Activated CD4-positive, alpha-beta memory T cell treated with anti-CD3 and anti-CD28 coated beads for 36 hours (primary cell): ENCODE measurements around the gene ZNF282. TPM values are rescaled to one million over a fixed set of nuclear protein-coding genes. Genes with fewer than 3 reads are reported as not detected.

Experiments used
- CTCF ChIA-PET: fragments of 350-600 bp; sonication (Branson Sonifier 250); formaldehyde crosslinking; loops from one replicate; lab custom pipeline; 2021; ENCODE audit warnings: antibody characterized with exemption, inconsistent platforms; lab: Charles Lee
- POLR2A ChIA-PET: fragments of 350-600 bp; sonication (Branson Sonifier 250); formaldehyde crosslinking; loops from one replicate; lab custom pipeline; 2021; ENCODE audit warnings: antibody characterized with exemption; lab: Charles Lee
- DNase-seq: peaks from one replicate; pipeline ENCODE4 v3.0.0-alpha.2; 2020
- H3K27ac Mint-ChIP-seq: one replicate; pipeline ENCODE4 v1.8.0; 2021; ENCODE audit warnings: mixed read lengths
- H3K27me3 Mint-ChIP-seq: one replicate; pipeline ENCODE4 v1.8.0; 2021; ENCODE audit warnings: mixed read lengths
- H3K36me3 Mint-ChIP-seq: one replicate; pipeline ENCODE4 v1.8.0; 2021; ENCODE audit warnings: mixed read lengths
- H3K4me1 Mint-ChIP-seq: one replicate; pipeline ENCODE4 v1.8.0; 2021; ENCODE audit warnings: low read depth, mixed read lengths
- H3K4me3 Mint-ChIP-seq: one replicate; pipeline ENCODE4 v1.8.0; 2021; ENCODE audit warnings: mild to moderate bottlenecking, mixed read lengths
- H3K9me3 Mint-ChIP-seq: one replicate; pipeline ENCODE4 v1.8.0; 2021; ENCODE audit warnings: mixed read lengths
- intact Hi-C: fragments of 100-400 bp; cut with micrococcal nuclease; formaldehyde crosslinking; loops from one replicate; pipeline ENCODE4 v1.15.1; 2023
- total RNA-seq, 2 experiments: library from RNA; stranded (reverse); gene quantifications; one replicate each; pipeline ENCODE4 v1.2.3, GENCODE V29; 2021

The ZNF282 gene
- total RNA-seq, 2 experiments from 2014 or later: 61.7 to 61.9 TPM

DNA sequence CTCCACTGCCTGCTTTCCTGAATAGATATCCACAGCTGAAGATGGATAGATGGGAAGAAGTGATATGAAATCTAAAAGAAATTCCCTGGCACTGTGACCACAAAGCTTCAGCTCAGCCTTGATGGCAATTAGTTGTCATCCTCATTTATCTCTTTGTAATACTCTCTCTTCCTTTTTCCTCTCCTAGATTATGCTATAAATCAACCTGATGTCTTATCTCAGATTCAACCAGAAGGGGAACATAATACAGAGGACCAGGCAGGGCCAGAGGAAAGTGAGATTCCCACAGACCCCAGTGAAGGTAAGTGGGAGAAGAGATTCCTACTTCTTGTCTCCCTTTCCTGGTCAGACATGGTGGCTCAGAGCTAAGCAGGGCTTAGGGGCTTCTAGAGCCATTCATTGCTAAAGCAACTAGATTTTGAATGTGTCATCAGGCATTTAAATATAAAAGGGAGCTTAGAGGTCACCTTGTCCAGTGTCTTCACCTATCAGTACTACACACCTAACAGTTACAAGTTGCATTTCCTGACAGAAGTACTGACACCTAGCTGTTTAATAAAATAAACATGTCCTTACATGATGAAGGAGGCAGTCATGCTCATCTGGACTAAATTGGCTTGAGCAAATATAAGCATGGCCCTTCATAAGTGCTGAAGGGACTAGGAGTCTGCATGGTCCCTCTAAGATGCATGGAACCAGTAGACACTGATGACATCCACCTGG lies 28.6 kb upstream of the ZNF282 start:
- peak overlapping the region; percentile 14 for H3K27ac Mint-ChIP-seq
- no peak overlapping the region for H3K4me3 Mint-ChIP-seq

DNA sequence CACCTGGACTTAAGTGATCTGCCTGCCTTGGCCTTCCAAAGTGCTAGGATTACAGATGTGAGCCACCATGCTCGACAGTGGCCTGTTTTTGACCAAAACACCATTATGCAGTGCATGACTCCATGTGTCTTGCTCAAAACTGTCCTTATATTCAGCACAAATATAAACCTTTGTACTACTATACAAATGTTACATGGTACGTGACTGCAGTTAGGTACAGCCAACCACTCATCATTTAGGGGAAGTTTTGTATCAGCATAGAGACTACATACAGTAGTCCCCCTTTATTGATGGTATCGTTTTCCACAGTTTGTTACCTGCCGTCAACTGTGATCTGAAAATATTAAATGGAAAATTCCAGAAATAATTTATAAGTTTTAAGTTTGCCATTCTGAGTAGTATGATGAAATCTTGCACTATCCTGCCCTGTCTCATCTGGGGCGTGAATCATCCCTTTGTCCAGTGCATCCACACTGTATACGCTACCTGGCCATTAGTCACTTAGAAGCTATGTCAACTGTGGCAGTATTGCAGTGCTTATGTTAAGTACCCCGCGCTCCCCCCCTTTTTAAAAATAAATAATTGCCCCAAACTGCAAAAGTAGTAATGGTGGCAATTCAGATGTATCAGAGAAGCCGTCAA lies 23.3 kb upstream of the ZNF282 start:
- DNase-seq: no peak
- intact Hi-C loops: no loop called here
- H3K36me3 Mint-ChIP-seq: peaks cover 24% of the 10 kb centered on the region
- H3K27me3 Mint-ChIP-seq: no peaks in the 10 kb centered on the region
- CTCF ChIA-PET: no interaction called here
- H3K27ac Mint-ChIP-seq: no peak overlapping the region
- POLR2A ChIA-PET: no interaction called here
- no peaks in the 10 kb centered on the region for H3K4me1 Mint-ChIP-seq
- H3K9me3 Mint-ChIP-seq: no peaks in the 10 kb centered on the region
- H3K4me3 Mint-ChIP-seq: no peak overlapping the region

More for the DNA sequence above, 28.6 kb upstream of the ZNF282 start:
- peaks cover 14% of the 10 kb centered on the region for H3K36me3 Mint-ChIP-seq
- H3K9me3 Mint-ChIP-seq: no peaks in the 10 kb centered on the region
- H3K4me1 Mint-ChIP-seq: peaks cover 2% of the 10 kb centered on the region
- DNase-seq: no peak
- ChIA-PET POLR2A (interaction anchor here (0.5 kb wide), 1 partner anchor 78 kb away, joined by 3 read pairs; no protein-coding TSS in a partner anchor), CTCF (no interaction called here)
- intact Hi-C loops: no loop called here
- H3K27me3 Mint-ChIP-seq: no peaks in the 10 kb centered on the region

DNA sequence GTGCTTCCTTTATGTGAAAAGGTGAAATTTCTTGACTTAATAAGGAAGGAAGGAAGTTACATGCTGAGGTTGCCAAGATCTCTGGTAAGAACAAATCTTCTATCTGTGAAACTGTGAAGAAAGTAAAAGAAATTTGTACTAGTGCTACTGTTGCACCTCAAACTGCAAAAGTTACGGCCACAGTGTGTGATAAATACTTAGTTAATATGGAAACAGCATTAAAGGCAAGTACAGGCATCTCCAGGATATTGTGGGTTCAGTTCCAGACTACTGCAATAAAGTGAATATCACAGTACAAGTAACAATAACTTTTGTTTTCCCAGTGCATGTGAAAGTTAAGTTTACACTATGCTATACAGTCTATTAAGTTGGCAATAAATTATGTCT lies 22.8 kb upstream of the ZNF282 start:
- ChIA-PET CTCF (no interaction called here), POLR2A (no interaction called here)
- no peak overlapping the region for H3K4me3 Mint-ChIP-seq
- intact Hi-C loops: no loop called here
- no peaks in the 10 kb centered on the region for H3K27me3 Mint-ChIP-seq
- DNase-seq: no peak
- no peaks in the 10 kb centered on the region for H3K4me1 Mint-ChIP-seq
- H3K9me3 Mint-ChIP-seq: no peaks in the 10 kb centered on the region
- H3K27ac Mint-ChIP-seq: no peak overlapping the region
- H3K36me3 Mint-ChIP-seq: peaks cover 26% of the 10 kb centered on the region

- Mint-ChIP-seq H3K36me3 (peaks cover 37% of the 10 kb centered on the region), H3K9me3 (no peaks in the 10 kb centered on the region), H3K4me1 (no peaks in the 10 kb centered on the region), H3K4me3 (no peak overlapping the region), H3K27ac (no peak overlapping the region), H3K27me3 (no peaks in the 10 kb centered on the region)
- intact Hi-C loops: no loop called here
- CTCF ChIA-PET: no interaction called here
- DNase-seq: no peak
- POLR2A ChIA-PET: no interaction called here
Observed at GRCh38 chr7:149175150-149175549, 20.2 kb upstream of the ZNF282 start.

DNA sequence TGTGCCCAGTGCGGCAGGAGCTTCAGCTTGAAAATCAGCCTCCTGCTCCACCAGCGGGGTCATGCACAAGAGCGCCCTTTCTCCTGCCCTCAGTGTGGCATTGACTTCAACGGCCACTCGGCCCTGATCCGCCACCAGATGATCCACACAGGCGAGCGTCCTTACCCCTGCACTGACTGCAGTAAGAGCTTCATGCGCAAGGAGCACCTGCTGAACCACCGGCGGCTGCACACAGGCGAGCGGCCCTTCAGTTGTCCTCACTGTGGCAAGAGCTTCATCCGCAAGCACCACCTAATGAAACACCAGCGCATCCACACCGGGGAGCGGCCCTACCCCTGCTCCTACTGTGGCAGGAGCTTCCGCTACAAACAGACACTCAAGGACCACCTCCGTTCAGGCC lies 16.1 kb upstream of the ZNF282 start:
- CTCF ChIA-PET: no interaction called here
- H3K9me3 Mint-ChIP-seq: no peaks in the 10 kb centered on the region
- no peak overlapping the region for H3K4me3 Mint-ChIP-seq
- H3K27me3 Mint-ChIP-seq: no peaks in the 10 kb centered on the region
- H3K27ac Mint-ChIP-seq: no peak overlapping the region
- intact Hi-C loops: no loop called here
- H3K4me1 Mint-ChIP-seq: no peaks in the 10 kb centered on the region
- DNase-seq: no peak
- H3K36me3 Mint-ChIP-seq: peaks cover 30% of the 10 kb centered on the region
- POLR2A ChIA-PET: no interaction called here

DNA sequence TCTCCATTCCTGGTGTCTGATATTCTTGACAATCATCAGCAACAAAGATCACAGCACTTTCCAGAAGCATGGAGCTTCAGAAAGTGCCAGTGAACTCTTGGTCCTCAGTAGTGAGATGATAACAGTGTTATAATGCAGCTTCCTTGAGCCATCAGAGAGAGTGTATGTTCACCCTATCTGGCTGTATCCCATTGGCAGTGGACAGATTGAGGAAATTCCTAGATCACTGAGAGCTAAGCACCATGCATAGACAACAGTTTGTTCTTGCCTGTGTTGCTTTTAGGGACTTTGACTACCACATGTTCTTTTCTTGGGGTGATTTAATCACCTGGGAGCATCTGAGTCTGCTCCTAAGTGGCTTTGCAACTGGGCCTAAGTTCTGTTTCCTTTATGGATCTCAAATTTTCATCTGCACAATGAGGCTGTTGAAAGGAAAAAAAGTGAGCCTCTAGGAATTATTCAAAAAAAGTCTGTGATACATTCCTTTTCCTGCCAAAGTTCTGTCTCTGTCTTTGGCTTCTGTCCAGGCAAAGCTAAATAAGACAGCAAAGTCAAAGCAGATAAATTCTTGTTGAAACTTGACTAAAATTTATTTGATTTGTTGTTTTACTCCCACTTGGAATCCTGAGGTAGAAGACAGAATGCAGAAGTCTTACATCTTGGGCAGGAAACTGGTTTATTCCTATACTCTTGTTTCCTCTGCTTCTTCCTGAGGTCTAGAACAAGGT lies 14.5 kb upstream of the ZNF282 start:
- peak overlapping the region; percentile 29 for H3K27ac Mint-ChIP-seq
- ChIA-PET CTCF (interaction anchor here (2.5 kb wide), 1 partner anchor 14 kb away, joined by 8 read pairs; the partner anchor contains the start of gene ZNF282), POLR2A (no interaction called here)
- no peak overlapping the region for H3K4me3 Mint-ChIP-seq
- H3K36me3 Mint-ChIP-seq: peaks cover 30% of the 10 kb centered on the region
- intact Hi-C loops: no loop called here
- no peaks in the 10 kb centered on the region for H3K27me3 Mint-ChIP-seq
- H3K4me1 Mint-ChIP-seq: no peaks in the 10 kb centered on the region
- no peaks in the 10 kb centered on the region for H3K9me3 Mint-ChIP-seq
- DNase-seq: no peak

DNA sequence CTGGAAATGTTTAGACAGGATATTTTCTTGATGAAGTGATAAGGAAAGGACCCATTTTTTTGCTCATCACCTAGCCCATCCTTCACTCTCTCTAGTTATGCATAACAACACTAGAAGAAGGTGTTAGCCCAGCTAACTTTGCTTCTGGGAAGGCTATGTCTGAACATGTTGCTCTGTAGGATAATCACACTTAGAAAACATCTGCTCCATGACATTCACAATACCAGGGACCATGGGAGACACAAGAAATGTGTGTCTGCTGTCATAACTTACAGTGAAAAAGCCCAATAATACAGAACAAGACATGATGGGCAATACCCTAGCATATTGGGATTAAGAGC lies 13.9 kb upstream of the ZNF282 start:
- H3K4me3 Mint-ChIP-seq: no peak overlapping the region
- ChIA-PET CTCF (interaction anchor here (2.5 kb wide), 1 partner anchor 14 kb away, joined by 8 read pairs; the partner anchor contains the start of gene ZNF282), POLR2A (no interaction called here)
- no peak for DNase-seq
- intact Hi-C loops: no loop called here
- H3K36me3 Mint-ChIP-seq: peaks cover 27% of the 10 kb centered on the region
- H3K27ac Mint-ChIP-seq: no peak overlapping the region
- no peaks in the 10 kb centered on the region for H3K27me3 Mint-ChIP-seq
- no peaks in the 10 kb centered on the region for H3K9me3 Mint-ChIP-seq
- H3K4me1 Mint-ChIP-seq: no peaks in the 10 kb centered on the region

GRCh38 chr7:149184274-149184673 lies 11.1 kb upstream of the ZNF282 start:
- Mint-ChIP-seq H3K27me3 (no peaks in the 10 kb centered on the region), H3K27ac (no peak overlapping the region), H3K4me1 (no peaks in the 10 kb centered on the region), H3K36me3 (peaks cover 7% of the 10 kb centered on the region), H3K9me3 (no peaks in the 10 kb centered on the region), H3K4me3 (no peak overlapping the region)
- no peak for DNase-seq
- ChIA-PET POLR2A (no interaction called here), CTCF (no interaction called here)
- intact Hi-C loops: no loop called here

GRCh38 chr7:149188213-149188612 lies 7.1 kb upstream of the ZNF282 start:
- ChIA-PET POLR2A (interaction anchor here (1.3 kb wide), 1 partner anchor 42 kb away, joined by 3 read pairs; no protein-coding TSS in a partner anchor), CTCF (interaction anchor here (1.0 kb wide), 1 partner anchor 41 kb away, joined by 3 read pairs; no protein-coding TSS in a partner anchor)
- intact Hi-C loops: no loop called here
- no peak overlapping the region for H3K4me3 Mint-ChIP-seq
- no peaks in the 10 kb centered on the region for H3K9me3 Mint-ChIP-seq
- no peak for DNase-seq
- H3K27ac Mint-ChIP-seq: no peak overlapping the region
- no peaks in the 10 kb centered on the region for H3K27me3 Mint-ChIP-seq
- peaks cover 11% of the 10 kb centered on the region for H3K4me1 Mint-ChIP-seq
- no peaks in the 10 kb centered on the region for H3K36me3 Mint-ChIP-seq

DNA sequence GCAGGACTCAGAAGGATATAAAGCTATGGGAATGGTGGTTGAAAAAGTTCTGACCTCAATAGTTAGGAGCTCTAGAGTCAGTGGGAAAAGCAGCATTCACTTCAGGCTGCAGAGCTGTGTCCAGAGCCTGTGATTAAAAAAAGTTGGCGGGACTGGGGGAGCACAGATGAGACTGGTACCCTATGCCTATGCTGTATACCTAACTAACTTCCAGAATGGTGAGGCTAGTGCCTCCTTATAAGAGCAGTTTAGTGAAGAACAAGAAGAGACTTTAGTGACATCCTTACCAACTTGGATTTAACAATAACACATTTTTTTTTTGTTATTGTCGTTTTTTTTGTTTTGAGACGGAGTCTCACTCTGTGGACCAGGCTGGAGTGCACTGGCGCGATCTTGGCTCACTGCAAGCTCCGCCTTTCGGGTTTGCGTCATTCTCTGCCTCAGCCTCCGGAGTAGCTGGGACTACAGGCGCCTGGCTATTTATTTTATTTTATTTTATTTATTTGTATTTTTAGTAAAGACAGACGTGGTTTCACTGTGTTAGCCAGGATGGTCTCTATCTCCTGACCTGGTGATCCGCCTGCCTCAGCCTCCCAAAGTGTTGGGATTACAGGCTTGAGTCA lies 6.6 kb upstream of the ZNF282 start:
- ChIA-PET POLR2A (interaction anchor here (0.7 to 1.3 kb wide), 2 partner anchors 42 to 43 kb away, joined by 3 to 4 read pairs; no protein-coding TSS in a partner anchor), CTCF (no interaction called here)
- no peak for DNase-seq
- Mint-ChIP-seq H3K36me3 (no peaks in the 10 kb centered on the region), H3K9me3 (no peaks in the 10 kb centered on the region), H3K27me3 (no peaks in the 10 kb centered on the region), H3K27ac (no peak overlapping the region), H3K4me1 (peaks cover 11% of the 10 kb centered on the region), H3K4me3 (no peak overlapping the region)
- intact Hi-C loops: no loop called here

DNA sequence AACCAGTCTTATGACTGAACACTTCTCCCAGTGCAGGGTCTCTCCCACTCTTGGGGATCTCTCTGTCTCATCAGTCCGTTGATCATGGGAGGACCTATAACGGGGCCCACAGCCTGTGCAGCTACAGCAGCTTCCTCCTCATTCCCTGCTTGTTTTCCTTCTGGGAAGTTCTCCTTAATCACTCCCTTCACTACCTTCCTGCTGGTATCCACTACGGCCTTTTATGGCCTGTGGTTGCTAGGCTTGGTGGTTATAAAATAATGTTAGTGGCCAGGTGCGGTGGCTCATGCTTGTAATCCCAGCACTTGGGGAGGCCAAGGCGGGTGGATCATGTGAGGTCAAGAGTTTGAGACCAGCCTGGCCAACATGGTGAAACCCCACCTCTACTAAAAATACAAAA lies 3.5 kb upstream of the ZNF282 start:
- H3K36me3 Mint-ChIP-seq: peaks cover 10% of the 10 kb centered on the region
- POLR2A ChIA-PET: no interaction called here
- H3K9me3 Mint-ChIP-seq: no peaks in the 10 kb centered on the region
- H3K4me3 Mint-ChIP-seq: peak overlapping the region; percentile 76
- no peaks in the 10 kb centered on the region for H3K27me3 Mint-ChIP-seq
- CTCF ChIA-PET: interaction anchor here (1.1 kb wide), 1 partner anchor 70 kb away, joined by 4 read pairs; the partner anchor contains the start of gene ZNF783
- peaks cover 22% of the 10 kb centered on the region for H3K4me1 Mint-ChIP-seq
- intact Hi-C loops: no loop called here
- peak overlapping the region; percentile 10 for H3K27ac Mint-ChIP-seq
- DNase-seq: no peak
